Left forelimb (tissue), 1 donor: ENCODE results near the gene OR1I1.
"Not testable (repeated sequence)": the region's sequence is repeated elsewhere in the genome, so short reads cannot be mapped to it uniquely, and the experiment has no call there.

ENCODE experiments used
- DNase-seq: peaks from one replicate; pipeline ENCODE4 v3.0.0-alpha.2; 2018; ENCODE audit warnings: low spot score

Gene OR1I1, protein sequence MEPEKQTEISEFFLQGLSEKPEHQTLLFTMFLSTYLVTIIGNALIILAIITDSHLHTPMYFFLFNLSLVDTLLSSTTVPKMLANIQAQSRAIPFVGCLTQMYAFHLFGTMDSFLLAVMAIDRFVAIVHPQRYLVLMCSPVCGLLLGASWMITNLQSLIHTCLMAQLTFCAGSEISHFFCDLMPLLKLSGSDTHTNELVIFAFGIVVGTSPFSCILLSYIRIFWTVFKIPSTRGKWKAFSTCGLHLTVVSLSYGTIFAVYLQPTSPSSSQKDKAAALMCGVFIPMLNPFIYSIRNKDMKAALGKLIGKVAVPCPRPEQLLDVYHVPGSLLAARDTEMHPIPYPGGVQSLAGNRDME

DNA sequence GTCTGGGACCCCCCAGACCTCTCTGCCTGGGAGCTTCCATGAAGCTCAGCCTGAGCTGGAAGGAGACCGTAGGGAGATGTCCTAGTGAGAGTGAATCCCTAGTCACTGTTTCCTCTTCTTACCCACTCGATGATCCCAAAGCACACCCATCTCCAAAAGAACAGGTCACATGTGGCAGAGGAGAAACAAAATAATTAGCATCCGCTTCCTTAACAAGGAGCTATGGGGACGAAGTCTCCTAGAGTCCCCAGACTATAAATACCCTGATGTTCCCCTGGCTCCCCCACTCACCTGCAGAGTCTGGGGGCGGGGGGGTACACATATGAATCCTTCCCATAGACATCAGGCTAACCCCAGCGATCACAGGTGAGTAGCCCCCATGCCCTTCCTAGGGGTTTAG lies at the start of gene OR1I1:
Gene OR1I1, plus strand, starts transcription at position 301 of the 400 bp plus-strand sequence. CDS start 4,855 bp downstream, outside the sequence.
- DNase-seq: no peak

DNA sequence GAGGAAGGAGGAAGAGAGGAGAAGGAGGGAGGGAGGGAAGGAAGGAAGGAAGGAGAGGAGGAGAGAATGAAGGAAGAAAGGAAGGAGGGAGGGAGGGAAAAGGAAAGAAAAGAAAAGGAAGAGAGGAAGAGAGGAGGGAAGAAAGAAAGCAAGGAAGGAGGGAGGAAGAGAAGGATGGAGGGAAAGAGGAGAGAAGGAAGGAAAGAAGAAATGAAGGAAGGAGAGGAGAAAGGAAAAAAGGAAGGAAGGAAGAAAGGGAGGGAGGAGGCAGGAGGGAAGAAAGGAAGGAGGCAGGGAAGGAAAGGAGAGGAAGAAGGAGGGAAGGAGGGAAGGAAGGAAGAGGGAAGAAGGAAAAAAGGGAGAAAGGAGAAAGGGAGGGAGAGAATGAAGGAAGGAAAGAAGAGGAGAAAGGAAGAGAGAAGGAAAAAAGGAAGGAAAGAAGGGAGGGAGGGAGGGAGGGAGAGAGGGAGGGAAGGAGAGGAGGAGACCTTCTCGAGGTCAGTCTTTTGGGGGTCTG lies 46.2 kb upstream of the OR1I1 start:
- DNase-seq: no peak

GRCh38 chr19:15037586-15037985 lies 44.4 kb upstream of the OR1I1 start:
- no peak for DNase-seq

DNA sequence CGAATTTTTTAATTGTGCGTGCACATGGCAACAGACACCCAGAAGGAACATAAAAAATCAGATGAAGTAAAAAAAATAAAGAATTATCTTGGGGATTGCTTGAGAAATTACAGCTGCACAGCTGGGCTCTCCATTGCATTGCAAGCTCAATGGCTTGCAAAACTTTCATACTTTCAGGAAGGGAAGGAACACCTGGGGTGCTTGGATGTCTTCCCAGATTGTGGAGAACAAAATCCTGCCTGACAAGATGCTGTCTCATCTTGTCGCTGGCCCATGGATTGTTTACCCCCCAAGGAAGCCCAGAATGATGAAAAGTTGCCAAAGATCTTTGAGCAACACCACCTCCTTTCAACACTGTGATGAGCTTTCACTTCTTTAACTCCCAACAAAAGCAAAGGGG lies 43.7 kb upstream of the OR1I1 start:
- peak; percentile 69 for DNase-seq

- no peak for DNase-seq
Observed at GRCh38 chr19:15042003-15042402, 40.0 kb upstream of the OR1I1 start.

DNA sequence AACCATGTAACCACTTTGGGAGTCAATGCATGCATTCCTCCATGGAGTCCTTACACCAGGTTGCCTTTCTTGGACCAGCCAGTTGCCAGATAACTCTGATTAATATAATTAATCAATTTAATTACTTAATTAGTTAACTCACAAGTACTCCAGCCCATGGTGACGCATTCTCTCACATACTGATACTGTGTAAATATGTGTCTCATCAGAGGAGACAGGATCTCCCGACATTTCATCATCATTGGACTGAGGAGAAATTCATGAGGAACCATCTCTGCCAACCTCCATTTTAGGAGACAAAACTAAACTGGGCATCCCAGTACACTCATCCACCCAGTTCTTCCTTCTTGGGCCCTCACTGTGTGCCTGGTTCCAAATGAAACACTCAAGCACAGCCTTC lies 39.2 kb upstream of the OR1I1 start:
- DNase-seq: no peak

- no peak for DNase-seq
Observed at GRCh38 chr19:15045506-15045905, 36.5 kb upstream of the OR1I1 start.

DNA sequence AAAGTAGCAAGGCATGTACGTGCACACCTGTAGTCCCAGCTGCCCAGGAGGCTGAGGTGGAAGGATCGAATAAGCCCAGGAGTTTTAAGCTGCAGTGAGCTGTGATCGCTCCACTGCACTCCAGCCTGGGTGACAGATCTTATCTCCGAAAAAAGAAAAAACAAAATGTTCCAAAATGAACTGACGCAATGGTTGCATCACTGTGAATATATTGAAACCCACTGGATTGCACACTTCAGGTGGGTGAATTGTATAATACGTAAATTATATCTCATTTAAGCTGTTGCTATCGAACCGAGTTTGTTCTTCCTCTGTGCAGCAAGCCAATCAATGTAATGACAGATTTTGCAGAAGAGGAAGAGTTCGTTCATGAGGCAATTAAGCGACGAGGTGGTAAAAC lies 34.3 kb upstream of the OR1I1 start:
- no peak for DNase-seq

DNA sequence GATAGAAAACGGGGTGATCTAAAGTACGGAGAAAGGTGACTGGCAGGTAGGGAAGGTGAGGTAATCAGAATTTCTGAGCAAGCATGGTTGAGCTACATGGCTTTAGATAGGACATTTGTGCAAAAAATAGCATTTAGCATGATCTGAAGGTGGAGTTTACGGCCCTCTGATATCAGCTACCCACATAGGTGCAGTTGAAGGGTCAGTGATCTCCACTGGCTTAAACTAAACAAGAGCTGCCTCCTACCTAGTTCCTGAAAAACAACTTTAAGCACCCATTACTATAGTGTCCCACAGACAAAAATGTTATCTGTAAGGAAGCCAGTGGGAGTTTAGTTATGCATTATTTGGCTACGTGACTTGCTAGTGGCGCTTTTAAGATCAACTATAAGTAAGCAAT lies 33.9 kb upstream of the OR1I1 start:
- no peak for DNase-seq

- DNase-seq: no peak
Observed at GRCh38 chr19:15048885-15049541, 33.0 kb upstream of the OR1I1 start, which contains the start of gene CASP14. Gene CASP14 (plus strand): TSS chr19:15049480. CDS start chr19:15052252, 2,772 bp downstream.

- no peak for DNase-seq
Observed at GRCh38 chr19:15050639-15051038, 31.4 kb upstream of the OR1I1 start.

DNA sequence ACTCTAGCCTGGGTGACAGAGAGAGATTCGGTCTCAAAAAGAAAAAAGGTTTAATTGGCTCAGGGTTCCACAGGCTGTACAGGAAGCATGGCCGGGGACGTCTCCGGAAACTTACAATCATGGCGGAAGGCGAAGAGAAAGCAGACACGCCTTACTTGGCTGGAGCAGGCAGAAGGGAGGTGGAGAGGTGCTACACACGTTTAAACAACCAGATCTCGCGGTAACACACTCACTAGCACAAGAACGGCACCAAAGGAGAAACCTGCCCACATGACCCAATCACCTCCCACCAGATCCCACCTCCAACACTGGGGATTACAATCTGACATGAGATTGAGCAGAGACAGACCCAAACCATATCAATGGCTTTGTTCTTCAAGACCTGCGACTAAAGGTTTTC lies 20.0 kb upstream of the OR1I1 start:
- DNase-seq: no peak

DNA sequence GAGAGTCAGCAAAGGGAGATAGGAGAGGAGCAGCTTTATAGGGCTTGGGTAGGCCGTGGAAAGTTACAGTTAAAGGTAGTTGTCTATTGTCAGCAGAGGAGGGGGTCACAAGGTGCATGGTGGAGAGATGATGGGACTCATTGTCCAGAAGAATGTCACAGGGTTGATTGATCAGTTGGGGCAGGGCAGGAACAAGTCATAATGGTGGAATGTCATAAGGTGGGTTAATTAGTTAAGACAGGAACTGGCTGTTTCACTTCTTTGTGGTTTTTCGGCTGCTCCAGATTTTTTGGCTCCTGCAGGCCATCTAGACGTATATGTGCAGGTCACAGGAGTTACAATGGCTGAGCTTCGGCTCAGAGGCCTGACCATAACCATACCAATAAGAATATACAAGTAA lies 11.6 kb upstream of the OR1I1 start:
- not testable (repeated sequence) for DNase-seq

DNA sequence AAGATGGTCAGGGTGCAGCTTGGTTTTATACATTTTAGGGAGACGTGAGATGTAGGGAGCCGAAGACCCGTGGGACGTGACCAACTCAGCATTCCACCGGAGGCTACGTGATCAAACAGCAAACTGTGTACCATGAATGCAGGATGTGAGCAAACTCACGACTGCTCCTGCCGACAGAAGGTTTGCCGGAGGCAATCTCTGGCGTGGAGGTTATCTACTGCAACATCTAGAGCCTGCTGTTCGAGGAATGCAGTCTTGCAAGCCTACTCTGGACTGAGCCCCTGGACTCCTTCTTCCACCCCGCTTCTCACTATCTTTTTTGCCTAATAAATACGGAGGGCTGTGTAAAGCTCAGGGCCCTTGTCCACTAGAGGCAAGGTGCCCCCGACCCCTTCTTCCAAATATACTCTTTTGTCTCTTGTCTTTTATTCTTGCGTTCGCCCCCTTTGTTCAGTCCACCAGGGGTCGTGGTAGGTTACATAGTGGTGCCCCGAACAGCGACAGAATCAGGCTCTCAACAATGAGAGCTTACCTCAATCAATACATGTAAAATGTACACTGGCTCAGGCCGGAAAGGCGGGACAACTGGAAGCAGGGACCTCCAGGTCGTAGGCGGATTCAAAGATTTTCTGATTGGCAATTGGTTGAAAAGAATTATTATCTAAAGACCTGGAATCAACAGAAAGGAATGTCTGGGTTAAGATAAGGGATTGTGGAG lies 8.9 kb upstream of the OR1I1 start:
- no peak for DNase-seq

DNA sequence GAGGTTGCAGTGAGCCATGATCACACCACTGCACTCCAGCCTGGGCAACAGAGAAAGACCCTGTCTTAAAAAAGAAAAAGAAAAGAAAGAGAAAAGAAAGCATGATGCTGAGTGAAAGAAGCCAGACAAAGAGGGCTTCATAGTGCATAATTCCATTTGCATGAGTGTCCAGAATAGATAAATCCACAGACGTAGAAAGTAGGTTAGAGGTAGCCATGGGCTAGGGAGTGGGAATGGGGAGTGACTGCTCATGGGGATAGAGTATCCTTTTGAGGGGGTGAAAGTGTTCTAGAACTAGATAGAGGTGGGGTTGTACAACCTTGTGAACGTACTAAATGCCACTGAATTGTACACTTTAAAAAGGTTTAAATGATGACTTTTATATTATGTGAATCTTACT lies 7.6 kb upstream of the OR1I1 start:
- DNase-seq: no peak

DNA sequence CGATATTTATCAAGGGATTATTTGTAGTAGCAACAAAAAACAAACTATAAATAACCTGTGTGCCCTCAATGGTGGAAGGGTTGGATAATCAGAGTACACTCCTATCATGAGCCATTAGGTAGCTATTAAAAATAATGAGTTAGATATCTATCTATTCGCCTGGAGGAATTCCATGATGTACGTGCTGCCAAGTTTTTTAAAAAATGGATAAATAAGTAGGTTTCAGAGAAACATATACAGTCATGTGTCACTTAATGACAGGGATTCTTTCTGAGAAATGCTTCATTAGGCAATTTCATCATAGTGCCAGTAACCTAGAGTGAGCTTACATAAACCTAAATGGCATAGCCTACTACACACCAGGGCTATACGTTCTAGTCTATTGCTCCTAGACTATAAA lies 6.2 kb upstream of the OR1I1 start:
- no peak for DNase-seq

DNA sequence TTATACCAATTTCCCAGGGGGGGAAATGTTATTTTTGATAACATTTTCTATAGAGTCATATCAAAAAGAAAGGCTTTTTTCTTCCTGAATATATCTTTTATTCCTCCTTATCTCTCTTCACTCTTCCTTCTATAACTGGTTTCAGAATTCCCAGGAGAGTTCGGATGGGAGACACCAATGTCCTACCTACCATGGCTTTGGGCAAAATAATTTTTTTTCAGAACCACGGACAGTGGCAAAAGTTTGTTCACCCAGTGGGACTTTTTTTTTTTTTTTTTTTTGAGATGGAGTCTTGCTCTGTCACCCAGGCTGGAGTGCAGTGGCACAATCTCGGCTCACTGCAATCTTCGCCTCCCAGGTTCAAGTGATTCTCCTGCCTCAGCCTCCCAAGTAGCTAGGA lies 2.0 kb upstream of the OR1I1 start:
- not testable (repeated sequence) for DNase-seq

GRCh38 chr19:15087182-15087581 lies 5.2 kb downstream of the OR1I1 start:
- no peak for DNase-seq

DNA sequence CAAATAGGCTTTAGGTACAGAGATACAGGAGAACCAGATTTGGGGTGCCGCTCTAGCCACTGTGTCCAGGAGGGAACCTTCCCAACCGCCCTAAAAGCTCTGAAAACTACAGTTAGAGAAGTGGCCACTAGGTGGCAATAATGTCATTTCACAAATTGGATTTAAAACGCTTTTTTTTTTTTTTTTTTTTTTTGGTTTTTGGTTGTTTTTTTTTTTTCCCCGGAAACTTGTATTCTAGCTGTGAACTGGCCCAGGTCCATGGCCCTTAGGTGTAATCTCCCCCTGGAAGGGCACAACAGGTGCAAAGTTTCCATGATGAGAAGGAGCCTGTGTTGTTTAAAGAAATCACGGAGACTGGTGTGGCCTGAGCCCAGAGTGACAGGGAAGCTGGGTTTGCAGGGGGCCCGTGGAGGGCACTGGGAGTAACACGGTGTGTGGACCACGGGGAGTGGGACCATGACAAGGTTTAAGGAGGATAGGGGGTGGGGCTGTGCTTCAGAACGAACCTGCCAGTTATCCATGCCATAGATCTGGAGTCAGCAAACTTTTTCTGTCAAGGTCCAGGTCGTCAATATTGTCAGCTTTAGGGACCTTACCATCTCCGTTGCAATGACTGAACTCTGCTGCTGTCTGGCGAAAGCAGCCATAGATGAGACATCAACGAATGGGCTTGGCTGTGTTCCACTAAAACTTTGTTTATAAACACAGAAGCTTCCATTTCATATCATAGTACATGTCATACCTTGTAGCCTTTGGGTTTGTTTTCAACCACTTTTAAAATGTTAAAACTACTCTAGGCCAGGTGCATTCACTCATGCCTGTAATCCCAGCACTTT lies 10.1 kb downstream of the OR1I1 start:
- DNase-seq: no peak

DNA sequence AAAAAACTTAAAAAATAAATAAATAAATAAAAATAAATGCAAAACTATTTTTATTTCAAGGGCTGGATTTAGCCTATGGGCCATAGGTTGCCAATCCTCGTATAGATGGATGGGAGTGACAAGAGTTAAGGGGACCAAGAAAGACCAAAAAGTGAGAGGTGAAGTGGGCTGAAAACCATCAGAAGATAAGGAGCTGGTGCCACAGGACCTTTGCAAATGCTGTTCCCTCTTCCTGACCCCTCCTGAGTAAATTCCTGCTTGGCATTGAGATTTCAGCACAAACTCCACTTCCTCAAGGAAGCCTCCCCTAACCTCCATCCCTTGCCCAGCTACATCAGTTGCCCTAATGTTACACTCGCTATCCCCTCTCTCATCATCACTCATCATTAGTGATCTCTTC lies 11.0 kb downstream of the OR1I1 start:
- DNase-seq: no peak

DNA sequence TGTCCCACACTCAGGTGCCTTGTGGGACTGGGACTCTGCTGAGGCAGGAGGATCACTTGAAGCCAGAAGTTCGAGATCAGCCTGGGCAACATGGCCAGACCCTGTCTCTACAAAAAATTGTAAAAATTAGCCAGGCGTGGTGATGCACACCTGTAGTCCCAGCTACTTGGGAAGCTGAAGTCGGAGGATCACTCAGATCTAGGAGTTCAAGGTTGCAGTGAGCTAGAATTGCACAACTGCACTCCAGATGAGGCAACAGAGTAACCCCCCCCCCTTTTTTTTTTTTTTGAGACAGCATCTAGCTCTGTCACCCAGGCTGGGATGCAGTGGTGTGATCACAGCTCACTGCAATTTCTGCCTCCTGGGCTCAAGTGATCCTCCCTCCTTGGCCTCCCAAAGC lies 14.2 kb downstream of the OR1I1 start:
- no peak for DNase-seq

- DNase-seq: not testable (repeated sequence)
Observed at GRCh38 chr19:15097980-15098379, 16.0 kb downstream of the OR1I1 start.
